ENCODE results near the gene VPS13D. TPM values are rescaled to one million over a fixed set of nuclear protein-coding genes. Genes with fewer than 3 reads are reported as not detected.

The VPS13D gene
- total RNA-seq, 1 experiment from 2014 or later = 30.7 TPM

- Histone ChIP-seq H3K9me2 (replicated peaks; ENCODE audit: low read length) (no peaks in the 10 kb centered on the region), H4K20me1 (ENCODE audit: low read length) (no peaks in the 10 kb centered on the region), H3K27me3 (ENCODE audit: low read length) (no peaks in the 10 kb centered on the region), H3F3A (ENCODE audit: low read length, unreplicated experiment) (no peaks in the 10 kb centered on the region), H3K9ac (ENCODE audit: low read length) (no peak overlapping the region), H3K9me3 (ENCODE audit: low read length) (no peaks in the 10 kb centered on the region), H3K27ac (ENCODE audit: low read length) (peak overlapping the region; percentile 56), H3K79me2 (ENCODE audit: low read length) (no peaks in the 10 kb centered on the region), H3K4me1 (ENCODE audit: insufficient read depth, low read length) (peaks cover 20% of the 10 kb centered on the region), H3K4me2 (ENCODE audit: low read length) (peak overlapping the region; percentile 24), H2AFZ (ENCODE audit: low read length) (no peak overlapping the region), H3K36me3 (ENCODE audit: low read depth, low read length) (0 out of 2 replicates have a peak, but pooled peaks cover 10% of the 10 kb centered on the region), H3K4me3 (ENCODE audit: low read length) (no peak overlapping the region)
- TF ChIP-seq EZH2phosphoT487 (IDR thresholded peaks at IDR 0.05; ENCODE audit: borderline replicate concordance, low read length) = no peak
- TF ChIP-seq CTCF (conservative IDR thresholded peaks at IDR 0.05; ENCODE audit: low read depth, low read length) = no peak
- TF ChIP-seq EZH2 (IDR thresholded peaks at IDR 0.05; ENCODE audit: low read length, unreplicated experiment) = no peak
- ChIA-PET CTCF (no interaction called here), POLR2A (ENCODE audit: unreplicated experiment) (interaction anchor here (0.5 kb wide), 1 partner anchor 68 kb away, joined by 3 read pairs; no protein-coding TSS in a partner anchor)
- peak; percentile 98 for ATAC-seq
- intact Hi-C loops (cut with micrococcal nuclease) = loop anchor here (1.0 to 2.0 kb wide), 2 partner anchors 21 to 94 kb away; no protein-coding TSS in a partner anchor
- peak; percentile 83 for DNase-seq
- BruUV-seq (replicated peaks) = no TSS peak
These were observed 271.8 kb downstream of the VPS13D start for GRCh38 chr1:12501661-12502060.

DNA sequence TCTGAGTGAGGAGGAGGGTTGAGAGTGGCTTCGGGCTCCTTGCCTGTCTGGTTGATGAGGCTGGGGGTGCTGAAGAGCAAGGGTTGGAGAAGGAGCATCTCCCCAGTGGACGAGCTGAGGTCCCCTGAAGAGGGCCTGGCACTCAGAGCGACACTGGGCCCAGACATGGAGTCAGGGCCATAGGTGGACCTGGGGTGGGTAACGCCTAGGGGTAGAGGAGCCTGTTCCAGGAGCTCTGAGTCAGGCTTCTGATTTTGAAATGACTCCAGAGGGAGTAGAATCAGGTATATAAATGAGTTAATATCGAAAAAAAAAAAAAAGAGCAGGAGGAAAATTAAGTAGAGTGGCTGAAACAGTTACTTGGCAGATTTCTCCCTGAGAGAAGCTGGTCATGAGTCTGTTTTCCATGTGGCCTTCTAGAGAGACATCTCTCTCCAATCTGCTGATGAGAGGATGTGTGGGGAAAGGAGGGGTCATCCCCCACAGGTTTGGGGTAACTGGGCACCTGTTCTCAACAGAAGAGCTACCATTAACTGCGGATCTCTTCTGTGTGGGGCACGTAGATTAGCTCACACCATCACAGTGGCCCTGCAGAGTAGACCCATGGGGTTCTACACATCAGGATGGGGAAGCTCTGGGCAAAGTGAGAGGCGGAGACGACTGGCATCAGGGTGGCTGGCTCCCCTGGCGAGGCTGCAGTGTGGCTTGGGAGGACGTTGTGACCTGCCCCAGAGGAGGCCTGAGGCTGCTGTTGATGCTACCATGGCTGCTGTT is 272.7 kb downstream of the VPS13D start:
- Histone ChIP-seq H3K9me2 (replicated peaks; ENCODE audit: low read length) (no peaks in the 10 kb centered on the region), H3K4me2 (ENCODE audit: low read length) (no peak overlapping the region), H3K36me3 (ENCODE audit: low read depth, low read length) (0 out of 2 replicates have a peak, but pooled peaks cover 10% of the 10 kb centered on the region), H3K27me3 (ENCODE audit: low read length) (no peaks in the 10 kb centered on the region), H3K27ac (ENCODE audit: low read length) (no peak overlapping the region), H3F3A (ENCODE audit: low read length, unreplicated experiment) (no peaks in the 10 kb centered on the region), H3K79me2 (ENCODE audit: low read length) (no peaks in the 10 kb centered on the region), H2AFZ (ENCODE audit: low read length) (no peak overlapping the region), H4K20me1 (ENCODE audit: low read length) (no peaks in the 10 kb centered on the region), H3K4me1 (ENCODE audit: insufficient read depth, low read length) (peaks cover 20% of the 10 kb centered on the region), H3K4me3 (ENCODE audit: low read length) (no peak overlapping the region), H3K9me3 (ENCODE audit: low read length) (no peaks in the 10 kb centered on the region), H3K9ac (ENCODE audit: low read length) (no peak overlapping the region)
- DNase-seq (peak; percentile 27), ATAC-seq (no peak)
- TF ChIP-seq EZH2phosphoT487 (IDR thresholded peaks at IDR 0.05; ENCODE audit: borderline replicate concordance, low read length) (no peak), EZH2 (IDR thresholded peaks at IDR 0.05; ENCODE audit: low read length, unreplicated experiment) (no peak), CTCF (conservative IDR thresholded peaks at IDR 0.05; ENCODE audit: low read depth, low read length) (no peak)
- POLR2A ChIA-PET (ENCODE audit: unreplicated experiment) = interaction anchor here (0.5 to 0.6 kb wide), 2 partner anchors 25 to 69 kb away, joined by 3 read pairs; no protein-coding TSS in a partner anchor
- BruUV-seq (replicated peaks) = no TSS peak
- CTCF ChIA-PET = no interaction called here
- intact Hi-C loops (cut with micrococcal nuclease) = no loop called here

DNA sequence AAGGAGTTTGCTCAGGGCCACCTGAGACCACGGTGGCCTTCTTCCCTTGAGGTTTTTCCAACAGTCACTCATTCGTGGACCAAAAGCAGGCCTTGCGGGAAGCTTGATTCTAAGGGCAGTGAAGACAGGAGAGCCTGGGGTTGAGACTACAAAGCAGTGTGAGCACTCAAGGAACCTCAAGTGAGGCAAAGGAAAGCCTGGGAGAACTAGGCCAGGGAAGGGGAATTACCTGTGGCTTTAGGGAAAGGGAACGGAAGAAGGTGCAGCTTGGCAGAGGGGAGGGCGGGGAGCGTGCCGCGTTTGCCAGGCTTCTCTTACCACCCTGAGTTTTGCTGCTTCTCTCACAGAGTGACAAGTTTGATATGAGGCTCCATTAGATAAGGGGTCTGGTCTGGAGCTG is 273.9 kb downstream of the VPS13D start:
- H3K9me2 ChIP-seq (replicated peaks; ENCODE audit: low read length) = no peaks in the 10 kb centered on the region
- H3F3A ChIP-seq (ENCODE audit: low read length, unreplicated experiment) = no peaks in the 10 kb centered on the region
- intact Hi-C loops (cut with micrococcal nuclease) = no loop called here
- H3K27me3 ChIP-seq (ENCODE audit: low read length) = no peaks in the 10 kb centered on the region
- no peak overlapping the region for H3K4me3 ChIP-seq (ENCODE audit: low read length)
- no peak overlapping the region for H2AFZ ChIP-seq (ENCODE audit: low read length)
- no peak for DNase-seq
- H3K36me3 ChIP-seq (ENCODE audit: low read depth, low read length) = 0 out of 2 replicates have a peak, but pooled peaks cover 8% of the 10 kb centered on the region
- ChIA-PET POLR2A (ENCODE audit: unreplicated experiment) (no interaction called here), CTCF (no interaction called here)
- no peak overlapping the region for H3K4me2 ChIP-seq (ENCODE audit: low read length)
- no peaks in the 10 kb centered on the region for H4K20me1 ChIP-seq (ENCODE audit: low read length)
- H3K9ac ChIP-seq (ENCODE audit: low read length) = no peak overlapping the region
- peaks cover 20% of the 10 kb centered on the region for H3K4me1 ChIP-seq (ENCODE audit: insufficient read depth, low read length)
- H3K27ac ChIP-seq (ENCODE audit: low read length) = no peak overlapping the region
- TF ChIP-seq EZH2 (IDR thresholded peaks at IDR 0.05; ENCODE audit: low read length, unreplicated experiment) = no peak
- TF ChIP-seq CTCF (conservative IDR thresholded peaks at IDR 0.05; ENCODE audit: low read depth, low read length) = no peak
- no peak for TF ChIP-seq EZH2phosphoT487 (IDR thresholded peaks at IDR 0.05; ENCODE audit: borderline replicate concordance, low read length)
- BruUV-seq (replicated peaks) = no TSS peak
- H3K79me2 ChIP-seq (ENCODE audit: low read length) = no peaks in the 10 kb centered on the region
- no peak for ATAC-seq
- no peaks in the 10 kb centered on the region for H3K9me3 ChIP-seq (ENCODE audit: low read length)

All from PC-3 (cell line).